ENCODE results near the gene HEXD. TPM values are rescaled to one million over a fixed set of nuclear protein-coding genes. Genes with fewer than 3 reads are reported as not detected.

HEXD gene
- total RNA-seq, 2 donors from 2014 or later: 76.1 to 145 TPM

- no peak for DNase-seq (ENCODE audit: low spot score)
- Histone ChIP-seq H3K36me3 (peaks cover 9 to 24% of the 10 kb centered on the region in 2 donors), H3K4me1 (replicated peaks) (no peaks in the 10 kb centered on the region), H3K27me3 (replicated peaks; ENCODE audit: insufficient read depth) (no peaks in the 10 kb centered on the region), H3K9me3 (no peaks in the 10 kb centered on the region), H3K4me3 (no peak overlapping the region), H3K27ac (no peak overlapping the region)
- intact Hi-C loops (cut with DNase I): no loop called here
- no peak for TF ChIP-seq POLR2AphosphoS5 (IDR thresholded peaks at IDR 0.05)
- no peak for TF ChIP-seq POLR2A (IDR thresholded peaks at IDR 0.05)
- TF ChIP-seq CTCF (IDR thresholded peaks at IDR 0.05): no peak
- 94% methylated on average over 9 of the region's 9 CpGs for WGBS
These were observed 65.7 kb downstream of the HEXD start for GRCh38 chr17:82483836-82484235.

DNA sequence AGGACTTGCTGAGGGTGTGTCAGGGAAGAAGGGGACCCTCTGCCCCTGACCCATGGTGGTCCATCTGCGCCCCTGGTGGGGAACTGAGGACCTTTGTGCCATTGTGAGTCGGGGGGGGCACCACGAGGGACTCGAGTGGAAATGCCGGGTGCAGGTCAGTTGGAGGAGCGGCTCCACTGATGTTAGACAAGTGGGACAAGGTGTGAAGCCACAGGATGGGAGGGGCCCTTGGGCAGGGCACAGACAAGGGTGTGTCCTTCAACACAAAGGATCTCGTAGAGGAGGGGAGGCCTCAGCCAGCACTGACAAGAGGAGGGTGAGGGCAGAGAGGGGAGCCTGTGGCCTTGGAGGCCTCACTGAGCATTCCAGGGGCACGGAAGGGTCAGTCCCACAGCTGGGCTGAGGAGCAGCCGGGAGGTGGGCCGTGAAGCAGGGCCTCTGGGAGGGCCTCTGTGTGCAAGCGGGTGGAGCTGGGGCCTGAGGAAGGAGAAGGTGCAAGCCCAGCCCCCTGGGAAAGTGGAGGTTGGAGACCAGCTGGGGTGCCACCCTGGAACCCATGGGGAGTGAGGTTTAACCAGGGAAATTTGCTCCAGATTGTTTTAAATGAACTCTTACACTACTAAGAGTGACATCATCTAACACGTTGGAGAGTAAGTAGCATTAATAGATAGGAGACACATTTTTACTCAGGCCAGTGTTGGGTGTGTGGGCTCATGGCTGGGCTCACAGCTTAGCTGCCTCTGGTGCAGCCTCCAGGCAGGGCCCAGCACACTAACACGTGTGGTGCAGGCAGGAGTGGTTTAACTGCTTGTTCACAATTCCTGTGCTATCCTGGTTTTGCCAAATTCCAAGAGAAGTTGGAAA, 68.3 kb downstream of the HEXD start:
- no peaks in the 10 kb centered on the region for H3K4me1 ChIP-seq (replicated peaks)
- intact Hi-C loops (cut with DNase I): no loop called here
- no peak for DNase-seq (ENCODE audit: low spot score)
- H3K4me3 ChIP-seq: no peak overlapping the region
- 78% methylated on average over 13 of the region's 13 CpGs for WGBS
- H3K27me3 ChIP-seq (replicated peaks; ENCODE audit: insufficient read depth): no peaks in the 10 kb centered on the region
- peaks cover 9% of the 10 kb centered on the region in 2 donors for H3K36me3 ChIP-seq
- TF ChIP-seq CTCF (IDR thresholded peaks at IDR 0.05) (no peak), POLR2A (IDR thresholded peaks at IDR 0.05) (no peak), POLR2AphosphoS5 (IDR thresholded peaks at IDR 0.05) (no peak)
- H3K9me3 ChIP-seq: no peaks in the 10 kb centered on the region
- H3K27ac ChIP-seq: no peak overlapping the region

DNA sequence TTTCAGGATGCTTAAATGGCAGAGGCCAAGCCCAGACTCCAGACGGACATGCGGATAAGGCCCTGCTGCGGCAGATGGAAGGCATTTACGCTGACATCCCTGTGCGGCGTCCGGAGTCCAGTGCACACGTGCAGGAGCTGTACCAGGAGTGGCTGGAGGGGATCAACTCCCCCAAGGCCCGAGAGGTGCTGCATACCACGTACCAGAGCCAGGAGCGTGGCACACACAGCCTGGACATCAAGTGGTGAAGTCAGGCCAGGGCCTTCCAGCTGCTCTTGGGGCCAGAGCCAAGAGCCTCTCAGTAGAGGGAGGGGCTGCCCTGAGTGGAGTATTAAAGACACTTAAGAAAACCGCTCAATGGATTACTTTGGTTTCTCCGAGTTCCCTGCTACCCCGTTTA, 69.8 kb downstream of the HEXD start:
- no peaks in the 10 kb centered on the region for H3K9me3 ChIP-seq
- peaks cover 9% of the 10 kb centered on the region in 2 donors for H3K36me3 ChIP-seq
- 76% methylated on average over 14 of the region's 14 CpGs for WGBS
- intact Hi-C loops (cut with DNase I): no loop called here
- H3K27ac ChIP-seq: no peak overlapping the region
- no peaks in the 10 kb centered on the region for H3K4me1 ChIP-seq (replicated peaks)
- no peak overlapping the region for H3K4me3 ChIP-seq
- no peak for DNase-seq (ENCODE audit: low spot score)
- TF ChIP-seq POLR2A (IDR thresholded peaks at IDR 0.05) (no peak), POLR2AphosphoS5 (IDR thresholded peaks at IDR 0.05) (no peak), CTCF (IDR thresholded peaks at IDR 0.05) (no peak)
- H3K27me3 ChIP-seq (replicated peaks; ENCODE audit: insufficient read depth): no peaks in the 10 kb centered on the region

DNA sequence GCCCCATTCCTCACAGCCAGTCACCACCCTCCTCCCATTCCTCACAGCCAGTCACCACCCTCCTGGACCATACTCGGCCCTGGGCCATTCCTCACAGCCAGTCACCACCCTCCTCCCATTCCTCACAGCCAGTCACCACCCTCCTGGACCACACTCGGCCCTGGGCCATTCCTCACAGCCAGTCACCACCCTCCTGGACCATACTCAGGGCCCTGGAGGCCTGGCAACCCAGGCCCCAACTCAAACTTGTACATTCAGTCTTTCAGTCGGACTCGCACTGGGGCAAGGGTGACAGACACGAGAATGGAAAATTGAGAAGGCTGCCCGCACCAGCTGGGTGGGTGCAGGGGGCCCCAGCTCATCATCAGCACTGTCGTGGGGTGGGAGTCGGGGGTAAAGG, 71.0 kb downstream of the HEXD start:
- H3K27me3 ChIP-seq (replicated peaks; ENCODE audit: insufficient read depth): no peaks in the 10 kb centered on the region
- no peaks in the 10 kb centered on the region for H3K4me1 ChIP-seq (replicated peaks)
- 59% methylated on average over 8 of the region's 8 CpGs for WGBS
- peaks cover 8 to 9% of the 10 kb centered on the region in 2 donors for H3K36me3 ChIP-seq
- intact Hi-C loops (cut with DNase I): no loop called here
- DNase-seq (ENCODE audit: low spot score): no peak
- no peak overlapping the region for H3K27ac ChIP-seq
- no peak overlapping the region for H3K4me3 ChIP-seq
- TF ChIP-seq CTCF (IDR thresholded peaks at IDR 0.05): no peak
- no peak for TF ChIP-seq POLR2AphosphoS5 (IDR thresholded peaks at IDR 0.05)
- no peak for TF ChIP-seq POLR2A (IDR thresholded peaks at IDR 0.05)
- H3K9me3 ChIP-seq: no peaks in the 10 kb centered on the region
